OCI-LY7 (cell line): ENCODE results near the gene MREG. TPM values are rescaled to one million over a fixed set of nuclear protein-coding genes. Genes with fewer than 3 reads are reported as not detected.

Experiments used
- BruUV-seq: library from RNA; stranded (reverse); fragments of 400-500 nt; replicated peaks from 2 replicates; lab custom pipeline; 2021; lab: Mats Ljungman, UMichigan
- CTCF ChIA-PET: fragments of 300-600 bp; sonication (Branson Sonifier 250); formaldehyde crosslinking; loops from one replicate; lab custom pipeline; 2022; ENCODE audit warnings: antibody characterized with exemption; ENCODE audit not compliant: unreplicated experiment; lab: Charles Lee
- POLR2A ChIA-PET: fragments of 300-600 bp; sonication (Branson Sonifier 250); formaldehyde crosslinking; loops from one replicate; lab custom pipeline; 2022; ENCODE audit warnings: antibody characterized with exemption; lab: Charles Lee
- DNase-seq: peaks from one replicate; pipeline ENCODE4 v3.0.0-alpha.2; 2015; ENCODE audit warnings: low spot score
- H2AFZ ChIP-seq: fragments of 200-600 bp; sonication (generic), shearing (Covaris generic); 2 replicates; pipeline ENCODE4 v1.6.1; 2014; ENCODE audit warnings: mild to moderate bottlenecking, antibody characterized with exemption, low read length, moderate library complexity
- H3K27ac ChIP-seq: fragments of 200-600 bp; sonication (generic); 2 replicates; pipeline ENCODE4 v1.5.1; 2014; ENCODE audit warnings: mixed run types, low read depth, mild to moderate bottlenecking, moderate library complexity, low read length, inconsistent platforms; ENCODE audit not compliant: poor library complexity, severe bottlenecking
- H3K36me3 ChIP-seq: fragments of 200-600 bp; sonication (generic); 2 replicates; pipeline ENCODE4 v1.6.1; 2014; ENCODE audit warnings: mild to moderate bottlenecking, antibody characterized with exemption, low read length, moderate library complexity, mixed read lengths; ENCODE audit not compliant: insufficient read depth
- H3K4me1 ChIP-seq: fragments of 200-600 bp; sonication (generic); 2 replicates; pipeline ENCODE4 v1.5.1; 2014; ENCODE audit warnings: mild to moderate bottlenecking, low read length; ENCODE audit not compliant: insufficient read depth, poor library complexity, severe bottlenecking
- H3K4me2 ChIP-seq: fragments of 200-600 bp; sonication (generic); 2 replicates; pipeline ENCODE4 v1.6.1; 2014; ENCODE audit warnings: mild to moderate bottlenecking, low read length
- H3K4me3 ChIP-seq: fragments of 200-600 bp; sonication (generic); 2 replicates; pipeline ENCODE4 v1.5.1; 2014; ENCODE audit warnings: mild to moderate bottlenecking, low read depth, low read length; ENCODE audit not compliant: poor library complexity, severe bottlenecking
- H3K79me2 ChIP-seq: fragments of 200-600 bp; sonication (generic); 2 replicates; pipeline ENCODE4 v1.6.1; 2016; ENCODE audit warnings: low read depth, mild to moderate bottlenecking, low read length, moderate library complexity, mixed read lengths; ENCODE audit not compliant: insufficient read depth
- H3K9me2 ChIP-seq: fragments of 200-600 bp; sonication (generic); 2 replicates; pipeline ENCODE4 v1.6.1; 2016; ENCODE audit warnings: mild to moderate bottlenecking, low read length, mixed read lengths; ENCODE audit not compliant: insufficient read depth
- H3K9me3 ChIP-seq: fragments of 200-600 bp; sonication (generic); 2 replicates; pipeline ENCODE4 v1.6.1; 2014; ENCODE audit warnings: mild to moderate bottlenecking, mixed run types, low read length, mixed read lengths
- H4K20me1 ChIP-seq: fragments of 200-600 bp; sonication (generic); 2 replicates; pipeline ENCODE4 v1.6.1; 2014; ENCODE audit warnings: mild to moderate bottlenecking, antibody characterized with exemption, low read length, moderate library complexity, mixed read lengths; ENCODE audit not compliant: insufficient read depth
- EZH2phosphoT487 ChIP-seq: fragments of 200-600 bp; sonication (generic); IDR thresholded peaks from 2 replicates; pipeline ENCODE4 v1.6.1; 2018; ENCODE audit warnings: low read depth, borderline replicate concordance, mild to moderate bottlenecking, mixed run types, antibody characterized with exemption, low read length, moderate library complexity, mixed read lengths
- intact Hi-C: fragments of 100-400 bp; cut with micrococcal nuclease; formaldehyde crosslinking; loops from one replicate; pipeline ENCODE4 v1.10.0; 2022; ENCODE audit not compliant: unreplicated experiment
- total RNA-seq, 2 experiments: library from RNA; depleted of rRNA in 1 of 2; stranded (reverse); fragments of >200 nt in 1 of 2; shearing (Covaris generic) in 1 of 2; gene quantifications; 2 replicates each; pipeline ENCODE4 v1.2.3, GENCODE V29; 2014 to 2022
- TF ChIP-seq, protein P1 (sequence below): fragments of 200-600 bp; sonication (generic); conservative IDR thresholded peaks from 2 replicates; pipeline ENCODE4 v1.5.1; 2014; ENCODE audit warnings: mild to moderate bottlenecking, antibody characterized with exemption, low read length, moderate library complexity, mixed read lengths

The MREG gene
- total RNA-seq, 2 experiments from 2014 or later = 5.6 to 9.3 TPM

DNA sequence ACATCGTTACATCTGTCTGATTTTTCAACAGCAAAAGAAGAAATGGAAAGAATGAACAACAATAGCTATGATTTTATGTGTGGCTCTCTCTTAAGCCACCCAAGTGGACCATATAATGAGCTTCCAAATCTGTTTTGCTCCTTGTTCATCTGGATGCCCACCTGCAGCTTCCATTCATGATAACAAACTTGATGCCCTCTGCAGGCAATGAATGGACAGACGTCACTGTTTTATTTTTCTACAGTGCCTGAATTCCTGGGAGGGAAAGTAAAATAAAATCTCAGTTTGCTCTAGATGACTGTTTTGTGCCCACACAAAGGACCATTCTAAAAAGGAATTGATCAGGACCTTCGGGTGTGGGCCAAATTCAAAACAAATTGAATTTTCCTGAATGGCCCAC, 5.0 kb downstream of the MREG start:
- H2AFZ ChIP-seq = no peak overlapping the region
- ChIA-PET CTCF (interaction anchor here (0.6 kb wide), 1 partner anchor 1199 kb away, joined by 4 read pairs; the partner anchor contains the start of gene BARD1), POLR2A (interaction anchor here (0.5 to 1.2 kb wide), 4 partner anchors 9 to 48 kb away, joined by 3 to 6 read pairs (median 4); no protein-coding TSS in a partner anchor)
- DNase-seq = no peak
- intact Hi-C loops = no loop called here
- H3K9me3 ChIP-seq = no peaks in the 10 kb centered on the region
- H3K27ac ChIP-seq = no peak overlapping the region
- TF ChIP-seq EZH2phosphoT487 = no peak
- TF ChIP-seq, protein P1, sequence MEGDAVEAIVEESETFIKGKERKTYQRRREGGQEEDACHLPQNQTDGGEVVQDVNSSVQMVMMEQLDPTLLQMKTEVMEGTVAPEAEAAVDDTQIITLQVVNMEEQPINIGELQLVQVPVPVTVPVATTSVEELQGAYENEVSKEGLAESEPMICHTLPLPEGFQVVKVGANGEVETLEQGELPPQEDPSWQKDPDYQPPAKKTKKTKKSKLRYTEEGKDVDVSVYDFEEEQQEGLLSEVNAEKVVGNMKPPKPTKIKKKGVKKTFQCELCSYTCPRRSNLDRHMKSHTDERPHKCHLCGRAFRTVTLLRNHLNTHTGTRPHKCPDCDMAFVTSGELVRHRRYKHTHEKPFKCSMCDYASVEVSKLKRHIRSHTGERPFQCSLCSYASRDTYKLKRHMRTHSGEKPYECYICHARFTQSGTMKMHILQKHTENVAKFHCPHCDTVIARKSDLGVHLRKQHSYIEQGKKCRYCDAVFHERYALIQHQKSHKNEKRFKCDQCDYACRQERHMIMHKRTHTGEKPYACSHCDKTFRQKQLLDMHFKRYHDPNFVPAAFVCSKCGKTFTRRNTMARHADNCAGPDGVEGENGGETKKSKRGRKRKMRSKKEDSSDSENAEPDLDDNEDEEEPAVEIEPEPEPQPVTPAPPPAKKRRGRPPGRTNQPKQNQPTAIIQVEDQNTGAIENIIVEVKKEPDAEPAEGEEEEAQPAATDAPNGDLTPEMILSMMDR = peak; percentile 40
- H4K20me1 ChIP-seq = no peaks in the 10 kb centered on the region
- H3K4me1 ChIP-seq = peaks cover 12% of the 10 kb centered on the region
- H3K36me3 ChIP-seq = no peaks in the 10 kb centered on the region
- H3K4me2 ChIP-seq = no peak overlapping the region
- peaks cover 16% of the 10 kb centered on the region; the same call in 1 of the 2 replicates for H3K79me2 ChIP-seq
- no TSS peak for BruUV-seq
- no peak overlapping the region for H3K4me3 ChIP-seq
- H3K9me2 ChIP-seq = no peaks in the 10 kb centered on the region

DNA sequence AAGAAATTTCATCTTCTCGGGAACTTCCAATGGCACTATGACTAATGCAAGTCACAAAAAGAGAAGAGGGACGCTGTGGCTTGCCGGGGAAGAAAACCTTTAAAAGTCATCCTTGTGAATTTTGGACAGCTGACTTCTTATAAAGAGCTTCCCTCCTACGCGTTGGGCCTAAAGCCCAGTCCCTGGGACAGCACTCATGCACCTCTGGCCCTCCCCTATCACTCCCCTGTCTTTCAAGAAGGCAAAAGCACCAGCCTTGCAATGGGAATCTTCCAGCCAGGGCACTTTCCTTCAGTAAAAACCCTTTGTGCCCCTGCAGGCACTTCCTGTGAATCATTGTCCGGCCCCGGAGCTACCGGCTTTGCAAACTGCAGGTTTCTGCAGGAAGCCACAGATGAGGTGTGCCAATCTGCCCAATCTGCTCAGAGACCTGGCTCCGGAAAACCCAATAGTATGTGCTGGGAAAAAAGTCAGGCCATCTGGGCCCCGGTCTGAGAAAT, 7.1 kb downstream of the MREG start:
- Histone ChIP-seq H3K27ac (no peak overlapping the region), H3K9me3 (no peaks in the 10 kb centered on the region), H3K4me1 (peaks cover 10% of the 10 kb centered on the region), H3K4me2 (no peak overlapping the region), H4K20me1 (no peaks in the 10 kb centered on the region), H3K4me3 (no peak overlapping the region), H3K36me3 (no peaks in the 10 kb centered on the region), H3K9me2 (no peaks in the 10 kb centered on the region), H3K79me2 (peaks cover 2% of the 10 kb centered on the region; the same call in 1 of the 2 replicates), H2AFZ (no peak overlapping the region)
- no peak for DNase-seq
- TF ChIP-seq, protein P1 = no peak
- no peak for TF ChIP-seq EZH2phosphoT487
- BruUV-seq = no TSS peak
- ChIA-PET CTCF (no interaction called here), POLR2A (interaction anchor here (0.6 to 1.7 kb wide), 4 partner anchors 10 to 58 kb away, joined by 3 to 7 read pairs (median 4); no protein-coding TSS in a partner anchor)
- intact Hi-C loops = no loop called here

DNA sequence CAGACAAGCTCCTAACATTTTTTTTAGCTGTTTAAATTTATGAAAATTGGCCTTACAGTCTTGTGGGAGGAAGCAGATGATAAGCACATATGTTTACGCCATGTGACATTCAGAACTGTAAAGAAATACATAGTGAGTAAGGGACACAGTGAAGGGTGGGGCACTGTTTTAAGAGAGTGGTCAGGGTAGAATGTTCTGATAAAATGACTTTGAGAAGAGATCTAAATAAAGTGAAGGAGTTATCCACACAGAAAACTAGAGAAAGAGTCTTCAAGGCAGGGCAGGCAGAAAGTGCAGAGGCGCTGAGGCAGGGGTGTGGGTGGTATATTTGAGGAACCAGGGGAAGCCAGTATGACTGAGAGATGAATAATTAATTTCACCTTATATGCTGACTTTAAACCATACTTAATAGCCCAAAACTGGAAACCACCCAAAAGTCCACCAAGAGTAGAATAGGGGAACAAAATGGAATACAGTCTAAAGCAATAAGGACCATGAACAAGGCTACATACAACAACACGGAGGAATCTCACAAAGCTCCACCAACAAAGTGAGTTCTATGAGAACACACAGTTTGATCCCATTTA, 8.6 kb downstream of the MREG start:
- Histone ChIP-seq H2AFZ (no peak overlapping the region), H3K79me2 (no peaks in the 10 kb centered on the region), H3K9me3 (no peaks in the 10 kb centered on the region), H4K20me1 (no peaks in the 10 kb centered on the region), H3K4me3 (no peak overlapping the region), H3K36me3 (no peaks in the 10 kb centered on the region), H3K27ac (no peak overlapping the region), H3K4me1 (peaks cover 10% of the 10 kb centered on the region), H3K9me2 (no peaks in the 10 kb centered on the region), H3K4me2 (no peak overlapping the region)
- TF ChIP-seq EZH2phosphoT487 = no peak
- TF ChIP-seq, protein P1 = no peak
- ChIA-PET POLR2A (interaction anchor here (0.6 to 1.7 kb wide), 4 partner anchors 19 to 604 kb away, joined by 3 to 7 read pairs (median 6); no protein-coding TSS in a partner anchor), CTCF (no interaction called here)
- no TSS peak for BruUV-seq
- intact Hi-C loops = no loop called here
- DNase-seq = no peak
